ENCODE data around the gene MYH11. TPM values are rescaled to one million over a fixed set of nuclear protein-coding genes. Genes with fewer than 3 reads are reported as not detected.

MYH11 gene
- total RNA-seq, 2 donors from 2014 or later: 0.09 to 0.29 TPM

- H3K27ac Mint-ChIP-seq: no peak overlapping the region
- no peaks in the 10 kb centered on the region for H3K4me1 Mint-ChIP-seq
- DNase-seq: no peak
- Histone ChIP-seq H3K27ac (ENCODE audit: low read depth, low read length) (no peak overlapping the region), H3K9me3 (ENCODE audit: control insufficient read depth, low read length) (no peaks in the 10 kb centered on the region), H3K27me3 (ENCODE audit: control insufficient read depth, insufficient read depth, low read length, poor library complexity, severe bottlenecking) (no peaks in the 10 kb centered on the region), H3K9ac (ENCODE audit: extremely low read depth, low read length, poor library complexity, severe bottlenecking) (no peak overlapping the region), H3K36me3 (ENCODE audit: control insufficient read depth, insufficient read depth, low read length) (no peaks in the 10 kb centered on the region), H3K4me1 (ENCODE audit: control insufficient read depth, insufficient read depth, low read length) (no peaks in the 10 kb centered on the region), H3K4me3 (ENCODE audit: low read length) (no peak overlapping the region)
- TF ChIP-seq CTCF (conservative IDR thresholded peaks at IDR 0.05): no peak
- no peaks in the 10 kb centered on the region for H3K9me3 Mint-ChIP-seq
- 79 to 100% methylated on average over 1 to 2 of the region's 2 CpGs for WGBS, 2 experiments (ENCODE audit: insufficient coverage in 1 of 2, insufficient read length in 1 of 2)
- H3K4me3 Mint-ChIP-seq: no peak overlapping the region
- no peaks in the 10 kb centered on the region for H3K36me3 Mint-ChIP-seq (ENCODE audit: low read depth)
- H3K27me3 Mint-ChIP-seq (ENCODE audit: insufficient read depth): no peaks in the 10 kb centered on the region
These were observed 108.2 kb downstream of the MYH11 start for GRCh38 chr16:15748654-15749053.

- H3K4me1 Mint-ChIP-seq: no peaks in the 10 kb centered on the region
- Histone ChIP-seq H3K27ac (ENCODE audit: low read depth, low read length) (no peak overlapping the region), H3K4me1 (ENCODE audit: control insufficient read depth, insufficient read depth, low read length) (no peaks in the 10 kb centered on the region), H3K9me3 (ENCODE audit: control insufficient read depth, low read length) (no peaks in the 10 kb centered on the region), H3K36me3 (ENCODE audit: control insufficient read depth, insufficient read depth, low read length) (no peaks in the 10 kb centered on the region), H3K27me3 (ENCODE audit: control insufficient read depth, insufficient read depth, low read length, poor library complexity, severe bottlenecking) (no peaks in the 10 kb centered on the region), H3K4me3 (ENCODE audit: low read length) (no peak overlapping the region), H3K9ac (ENCODE audit: extremely low read depth, low read length, poor library complexity, severe bottlenecking) (no peak overlapping the region)
- no peaks in the 10 kb centered on the region for H3K27me3 Mint-ChIP-seq (ENCODE audit: insufficient read depth)
- no peak overlapping the region for H3K27ac Mint-ChIP-seq
- H3K4me3 Mint-ChIP-seq: no peak overlapping the region
- no peaks in the 10 kb centered on the region for H3K9me3 Mint-ChIP-seq
- DNase-seq: no peak
- no peak for TF ChIP-seq CTCF (conservative IDR thresholded peaks at IDR 0.05)
- 90 to 93% methylated on average over 13 to 14 of the region's 14 CpGs for WGBS, 2 experiments (ENCODE audit: insufficient coverage in 1 of 2, insufficient read length in 1 of 2)
- no peaks in the 10 kb centered on the region for H3K36me3 Mint-ChIP-seq (ENCODE audit: low read depth)
These were observed 108.9 kb downstream of the MYH11 start for GRCh38 chr16:15747937-15748336.

- Mint-ChIP-seq H3K27ac (no peak overlapping the region), H3K4me1 (no peaks in the 10 kb centered on the region), H3K9me3 (no peaks in the 10 kb centered on the region), H3K27me3 (ENCODE audit: insufficient read depth) (no peaks in the 10 kb centered on the region), H3K36me3 (ENCODE audit: low read depth) (no peaks in the 10 kb centered on the region), H3K4me3 (no peak overlapping the region)
- no peak for DNase-seq
- no peaks in the 10 kb centered on the region for H3K9me3 ChIP-seq (ENCODE audit: control insufficient read depth, low read length)
- no peaks in the 10 kb centered on the region for H3K4me1 ChIP-seq (ENCODE audit: control insufficient read depth, insufficient read depth, low read length)
- no peak overlapping the region for H3K27ac ChIP-seq (ENCODE audit: low read depth, low read length)
- TF ChIP-seq CTCF (conservative IDR thresholded peaks at IDR 0.05): no peak
- no peaks in the 10 kb centered on the region for H3K36me3 ChIP-seq (ENCODE audit: control insufficient read depth, insufficient read depth, low read length)
- H3K27me3 ChIP-seq (ENCODE audit: control insufficient read depth, insufficient read depth, low read length, poor library complexity, severe bottlenecking): no peaks in the 10 kb centered on the region
- H3K4me3 ChIP-seq (ENCODE audit: low read length): no peak overlapping the region
- WGBS, 2 experiments (ENCODE audit: insufficient coverage in 1 of 2, insufficient read length in 1 of 2): 91% methylated on average over 6 of the region's 6 CpGs
- H3K9ac ChIP-seq (ENCODE audit: extremely low read depth, low read length, poor library complexity, severe bottlenecking): no peak overlapping the region
These were observed 110.5 kb downstream of the MYH11 start for GRCh38 chr16:15746332-15746731.
